HG02870 (cell line): Measurements from ENCODE around the gene PKM.
"Not testable (repeated sequence)": the region's sequence is repeated elsewhere in the genome, so short reads cannot be mapped to it uniquely, and the experiment has no call there.

Experiments
- ATAC-seq: cut with Tn5 transposase; IDR thresholded peaks from one replicate; pipeline ENCODE4 v1.9.1; 2021; ENCODE audit warnings: mild to moderate bottlenecking, moderate library complexity; ENCODE audit not compliant: unreplicated experiment

Gene PKM

DNA sequence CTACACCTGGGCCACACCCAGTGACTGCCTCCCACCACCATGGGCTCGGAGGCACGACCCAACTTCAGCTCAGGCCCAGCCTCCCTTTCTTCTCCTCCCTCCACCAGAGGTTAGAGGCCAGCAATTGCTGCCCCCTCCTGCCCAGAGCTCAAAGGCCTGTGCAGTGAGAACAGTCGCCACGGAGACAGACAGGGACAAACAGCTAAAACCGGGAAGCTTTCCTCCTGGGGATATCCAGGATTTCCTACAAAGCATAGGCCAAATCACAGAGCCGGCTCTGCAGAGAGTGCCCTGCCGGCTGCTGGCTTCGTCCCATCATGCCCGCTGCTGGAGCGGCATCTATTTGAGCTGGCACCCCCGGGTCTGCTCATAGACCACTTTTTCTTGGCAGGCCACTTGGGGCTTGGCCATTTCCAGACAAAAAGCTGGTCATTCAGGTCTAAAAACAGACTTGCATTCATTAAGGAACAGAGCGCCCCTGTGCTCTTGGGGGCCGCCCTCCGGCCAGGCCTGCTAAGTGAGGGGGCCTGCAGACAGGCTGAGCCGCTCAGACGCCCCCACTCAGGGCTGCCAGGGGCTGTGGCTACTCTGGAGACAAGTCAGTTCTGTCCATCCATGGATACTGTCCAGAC, 50.9 kb downstream of the PKM start:
- no peak for ATAC-seq

DNA sequence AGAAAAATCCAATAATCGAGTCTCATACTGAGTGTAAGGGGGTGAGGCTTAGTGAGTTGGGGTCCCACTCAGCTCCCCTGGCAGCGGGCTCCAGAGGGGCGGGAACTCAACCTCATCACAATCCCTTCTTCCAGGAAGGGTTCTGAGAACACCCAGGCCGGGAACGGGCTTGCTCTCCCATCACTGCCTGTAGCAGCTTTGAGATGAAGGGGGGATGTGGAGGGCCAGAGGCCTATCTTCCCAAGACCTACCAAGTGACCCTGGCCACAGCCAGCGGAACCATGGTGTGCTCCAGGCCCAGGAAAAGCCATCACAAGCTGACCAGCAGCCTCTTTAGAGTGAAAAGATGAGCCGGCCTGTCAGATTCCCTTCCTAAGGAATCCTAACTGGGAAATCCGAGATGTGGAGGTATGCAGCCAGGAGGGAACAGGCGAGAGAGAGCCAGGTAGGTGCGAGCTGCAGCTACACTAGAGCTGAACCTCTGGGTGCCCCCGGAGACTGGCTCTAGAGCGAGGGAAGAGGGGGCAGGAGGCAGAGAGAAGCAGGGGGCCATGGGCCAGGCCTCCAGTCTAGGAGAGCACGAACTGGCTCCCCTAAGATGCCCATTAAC, 51.9 kb downstream of the PKM start:
- ATAC-seq: no peak

DNA sequence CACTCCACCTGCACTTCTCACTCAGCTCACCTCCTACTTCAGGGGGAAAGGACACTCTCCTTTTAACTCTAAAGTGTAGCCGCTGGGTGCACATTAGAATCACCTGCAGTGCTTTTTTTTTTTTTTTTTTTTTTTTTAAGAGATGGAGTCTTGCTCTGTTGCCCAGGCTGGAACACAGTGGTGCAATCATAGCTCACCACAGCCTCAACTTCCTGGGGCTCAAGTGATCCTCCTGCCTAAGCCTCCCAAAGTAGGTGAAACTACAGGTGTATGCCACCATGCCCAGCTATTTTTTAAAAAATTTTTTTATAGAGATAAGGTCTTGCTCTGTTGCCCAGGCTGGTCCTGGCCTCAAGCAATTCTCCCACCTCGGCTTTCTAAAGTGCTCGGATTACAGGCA, 54.2 kb downstream of the PKM start:
- ATAC-seq: no peak

DNA sequence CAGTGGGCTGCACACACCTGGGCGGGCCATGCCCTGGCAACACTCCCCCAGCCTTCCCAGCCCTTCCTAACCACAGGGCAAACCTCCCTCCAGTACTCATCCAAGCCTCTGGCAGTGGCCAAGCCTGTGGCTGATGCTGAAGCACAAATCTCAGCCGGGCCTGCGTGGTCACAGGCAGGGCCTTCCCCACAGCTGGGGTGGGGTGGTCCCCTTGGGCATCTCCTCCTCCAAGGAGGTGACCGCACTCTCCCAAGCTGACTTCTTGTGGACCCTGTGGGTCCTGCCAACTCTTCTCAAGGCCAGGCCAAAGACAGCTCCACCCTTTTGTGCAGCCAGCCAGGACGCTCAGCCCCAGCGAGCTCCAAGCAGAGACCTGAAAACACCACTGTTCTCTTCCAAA, 54.8 kb downstream of the PKM start:
- no peak for ATAC-seq

DNA sequence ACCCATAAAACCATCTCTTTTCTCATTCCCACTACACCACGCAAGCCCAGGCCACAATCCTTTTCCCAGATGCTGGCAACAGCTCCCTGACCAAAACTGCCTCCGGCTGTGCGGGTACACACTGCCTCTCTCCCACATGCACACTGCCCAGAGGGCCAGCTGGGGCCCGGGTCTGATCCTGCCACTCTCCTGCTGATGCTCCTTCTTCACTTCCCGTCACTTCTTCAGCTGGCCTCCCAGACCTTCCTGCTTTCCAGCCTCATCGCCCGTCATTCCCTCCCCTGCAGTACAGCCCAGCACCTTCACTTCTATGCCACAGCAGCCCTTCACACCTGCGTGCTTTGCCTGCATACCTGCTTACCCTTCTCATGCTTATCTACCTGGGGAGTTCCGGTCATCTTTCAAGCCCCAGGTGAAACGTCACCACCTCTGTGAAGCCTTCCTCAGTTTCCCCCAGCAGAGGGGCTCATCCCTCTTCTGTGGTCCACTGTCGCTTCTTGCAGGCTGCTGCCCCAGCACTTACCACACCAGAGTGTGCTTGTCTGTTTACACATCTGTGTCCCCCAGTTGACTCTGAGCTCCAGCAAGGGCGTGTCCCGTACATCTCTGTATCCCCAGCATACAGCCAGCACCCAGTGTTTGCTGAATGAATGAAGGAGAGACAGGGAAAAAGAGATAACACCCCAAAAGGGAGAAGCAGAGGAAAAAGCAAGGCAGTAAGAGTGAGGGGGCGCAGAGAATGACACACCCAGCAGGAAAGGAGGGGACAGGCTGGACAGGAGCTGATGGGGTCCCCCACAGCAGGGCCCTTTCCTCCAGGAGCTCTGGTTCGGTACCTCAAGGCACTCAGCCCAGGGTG, 55.6 kb downstream of the PKM start:
- ATAC-seq: no peak

DNA sequence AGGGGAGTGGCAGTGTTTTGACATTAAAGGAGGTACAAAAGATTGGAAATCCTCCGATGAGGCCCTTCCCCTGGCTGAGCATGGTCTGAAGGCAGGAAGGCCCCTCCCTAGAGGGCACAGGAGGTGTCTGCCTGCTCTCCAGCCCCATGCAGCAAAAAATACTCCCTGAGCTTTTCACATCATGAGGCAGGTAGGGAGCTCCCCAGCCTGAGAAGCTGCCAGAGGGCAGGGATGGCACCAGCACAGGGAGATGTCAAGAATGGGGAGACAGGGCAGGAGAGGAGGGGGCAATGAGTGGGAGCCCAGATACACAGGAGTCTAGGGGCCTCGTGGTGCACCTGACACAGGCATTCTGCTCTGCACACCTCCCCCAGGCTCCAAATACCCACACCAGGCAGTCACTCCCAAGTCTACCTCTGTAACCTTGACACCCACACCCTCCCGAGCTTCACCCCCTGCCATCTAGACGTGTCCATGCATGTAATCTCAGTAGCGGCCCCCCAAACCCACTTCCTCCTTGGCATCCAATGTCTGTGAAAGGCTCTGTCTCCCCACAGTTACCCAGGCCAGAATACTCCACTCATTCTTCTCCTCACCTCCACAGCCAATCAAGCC, 56.3 kb downstream of the PKM start:
- ATAC-seq: no peak

DNA sequence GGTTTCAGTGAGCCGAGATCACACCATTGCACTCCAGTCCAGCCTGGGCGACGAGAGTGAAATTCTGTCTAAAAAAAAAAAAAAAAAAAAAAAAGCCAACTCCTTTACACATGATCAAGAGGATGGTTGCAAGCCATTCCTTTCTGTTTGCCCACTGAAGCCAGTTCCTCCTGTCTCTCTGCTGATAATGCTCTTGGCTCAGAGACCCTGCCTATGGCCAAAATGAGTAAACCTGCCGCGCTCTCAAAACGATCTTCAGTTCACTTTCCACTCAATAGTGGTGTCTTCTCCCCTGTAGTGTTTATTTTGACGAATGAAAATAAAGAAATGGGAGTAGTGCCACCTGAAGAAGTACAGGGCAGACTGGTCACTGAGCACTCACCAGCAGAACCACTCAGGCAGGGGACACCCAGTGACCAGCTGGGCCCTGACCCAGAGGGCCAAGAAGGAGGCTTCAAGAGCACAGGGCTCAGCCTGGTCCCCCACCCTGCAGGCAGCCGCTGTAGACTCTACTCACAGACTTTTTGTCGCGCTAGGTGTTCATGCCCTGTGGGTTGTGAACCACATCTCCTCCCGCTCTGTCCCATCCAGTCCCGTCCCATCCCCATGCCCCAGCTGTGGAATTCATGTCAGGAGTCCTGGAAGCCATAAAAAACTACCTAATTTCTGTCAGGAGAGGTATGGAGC, 57.0 kb downstream of the PKM start:
- no peak for ATAC-seq

DNA sequence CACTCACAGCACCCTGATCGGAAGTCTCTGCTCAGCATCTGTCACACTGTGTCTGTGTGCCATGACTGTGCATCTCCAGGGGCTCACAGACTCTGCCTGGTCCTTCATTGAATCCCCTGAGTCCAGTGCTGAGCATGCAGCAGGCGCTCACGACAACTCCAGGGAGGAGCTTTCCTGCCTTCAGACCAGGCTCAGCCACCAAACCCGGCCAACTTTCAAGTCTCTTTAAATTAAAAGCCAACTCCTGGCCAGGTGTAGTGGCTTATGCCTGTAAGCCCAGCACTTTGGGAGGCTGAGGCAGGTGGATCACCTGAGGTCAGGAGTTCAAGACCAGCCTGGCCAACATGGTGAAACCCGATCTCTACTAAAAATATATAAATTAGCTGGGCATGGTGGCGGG, 57.6 kb downstream of the PKM start:
- no peak for ATAC-seq

DNA sequence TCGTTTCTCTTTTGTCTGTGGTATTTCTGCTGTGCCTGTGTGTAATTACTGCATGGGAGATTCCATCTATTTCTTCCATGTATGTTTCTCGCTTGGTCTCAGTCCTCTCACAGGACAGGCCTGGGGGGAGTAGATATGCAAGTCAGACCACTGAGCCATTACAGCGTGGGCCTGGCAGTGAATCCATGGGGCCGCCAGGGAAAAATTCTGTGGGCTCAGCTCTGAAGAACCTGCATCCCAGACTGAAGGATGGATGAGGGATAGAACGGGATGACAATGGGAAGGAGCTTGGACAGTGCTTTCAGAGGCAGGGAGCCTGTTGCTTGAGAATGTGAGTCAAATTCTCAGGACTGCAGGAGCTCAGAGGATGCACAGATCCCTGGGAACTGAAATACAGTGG, 58.2 kb downstream of the PKM start:
- no peak for ATAC-seq

DNA sequence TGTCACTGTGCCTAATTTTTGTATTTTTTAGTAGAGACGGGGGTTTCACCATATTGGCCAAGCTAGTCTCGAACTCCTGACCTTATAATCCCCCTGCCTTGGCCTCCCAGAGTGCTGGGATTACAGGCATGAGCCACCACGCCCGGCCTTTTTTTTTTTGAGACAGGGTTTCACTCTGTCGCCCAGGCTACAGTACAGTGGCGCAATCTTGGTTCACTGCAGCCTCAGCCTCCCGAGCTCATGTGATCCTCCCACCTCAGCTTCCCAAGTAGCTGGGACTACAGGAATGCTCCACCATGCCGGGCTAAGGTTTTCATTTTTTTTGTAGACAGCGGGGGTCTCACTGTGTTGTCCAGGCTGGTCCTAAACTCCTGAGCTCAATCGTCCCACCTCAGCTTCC, 59.0 kb downstream of the PKM start:
- not testable (repeated sequence) for ATAC-seq

DNA sequence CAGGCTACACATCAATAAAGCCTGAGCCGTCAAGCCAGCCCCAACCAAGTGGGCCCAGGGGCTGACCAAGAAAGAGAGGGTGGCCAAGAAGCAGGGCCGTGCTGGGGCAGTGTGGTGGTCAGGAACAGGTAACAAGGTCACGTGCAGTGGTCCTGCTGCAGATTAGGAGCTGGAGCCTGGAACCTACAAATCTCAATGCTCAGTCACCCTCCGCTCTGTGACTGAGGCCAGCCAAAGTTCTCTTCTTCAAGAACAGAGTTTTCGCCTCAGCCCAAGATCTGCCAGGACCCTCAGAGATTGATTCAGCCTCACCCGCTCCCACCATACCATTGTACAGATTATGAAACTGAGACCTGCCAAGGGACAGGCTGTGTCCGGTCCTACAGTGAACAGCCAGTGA, 60.3 kb downstream of the PKM start:
- ATAC-seq: no peak

DNA sequence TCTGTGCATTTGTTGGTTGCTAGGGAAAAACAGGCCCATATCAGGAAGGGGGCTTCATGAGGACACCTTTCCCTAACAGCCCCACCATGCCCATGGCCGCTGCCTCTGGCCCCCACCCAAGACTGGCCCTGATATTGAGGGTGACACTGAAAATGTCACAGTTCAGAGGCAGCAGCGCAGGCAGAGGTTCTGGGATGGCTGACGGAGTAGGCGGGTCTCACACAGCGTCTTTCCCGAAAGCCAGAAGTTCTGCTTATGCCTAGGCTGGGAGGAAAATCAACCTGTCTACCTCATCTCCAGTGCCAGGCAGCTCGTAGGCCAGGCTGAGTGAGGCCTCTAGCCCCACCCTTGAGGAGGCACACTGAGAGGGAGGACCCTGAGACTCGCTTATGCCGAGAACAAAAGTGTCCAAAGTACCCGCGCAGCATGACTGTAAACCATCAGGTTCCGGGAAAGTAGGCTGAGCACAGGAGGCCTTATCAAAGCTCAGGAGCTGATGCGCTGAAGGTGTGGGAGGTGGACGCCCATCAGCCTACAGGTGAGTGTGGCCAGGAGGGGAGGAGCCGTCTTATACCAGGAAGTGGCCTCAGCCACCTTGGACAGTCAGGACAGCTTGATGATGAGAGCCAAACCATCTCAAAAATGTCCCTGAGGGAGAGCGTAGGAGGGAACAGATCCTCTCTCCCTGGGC, 60.9 kb downstream of the PKM start:
- no peak for ATAC-seq

DNA sequence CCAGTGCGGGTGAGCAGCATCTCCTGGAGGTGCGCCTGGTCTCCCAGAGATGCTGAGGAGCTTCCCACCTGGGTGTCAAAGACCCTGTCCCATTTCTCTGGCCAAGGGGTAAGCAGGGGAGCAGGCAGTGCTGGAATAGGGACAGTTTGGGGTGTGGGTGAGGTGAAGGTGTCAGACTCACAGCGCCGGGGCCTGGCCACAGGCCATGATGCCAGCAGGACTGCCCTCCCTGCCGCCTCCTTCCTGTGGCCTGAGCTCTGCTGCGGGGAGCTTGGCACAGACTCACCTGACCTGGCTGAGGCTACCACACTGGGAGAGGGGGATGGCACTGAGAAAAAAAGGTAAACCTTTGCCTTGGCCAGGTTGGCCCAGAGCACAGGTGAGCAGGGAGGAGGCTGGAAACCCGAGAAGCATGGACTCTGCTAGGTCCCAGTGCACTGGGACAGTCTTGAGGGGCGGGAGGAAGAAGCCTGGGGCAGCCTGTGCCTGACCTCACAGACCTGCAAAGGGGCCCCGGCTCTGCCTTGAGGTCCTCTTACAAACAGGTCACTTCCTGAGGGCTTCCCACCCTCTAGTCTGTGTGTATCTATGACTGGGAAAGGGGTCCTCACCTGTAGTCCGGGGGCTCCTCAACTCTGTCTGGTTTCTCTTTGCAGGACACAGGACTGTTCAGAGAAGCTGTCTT, 61.6 kb downstream of the PKM start:
- no peak for ATAC-seq

DNA sequence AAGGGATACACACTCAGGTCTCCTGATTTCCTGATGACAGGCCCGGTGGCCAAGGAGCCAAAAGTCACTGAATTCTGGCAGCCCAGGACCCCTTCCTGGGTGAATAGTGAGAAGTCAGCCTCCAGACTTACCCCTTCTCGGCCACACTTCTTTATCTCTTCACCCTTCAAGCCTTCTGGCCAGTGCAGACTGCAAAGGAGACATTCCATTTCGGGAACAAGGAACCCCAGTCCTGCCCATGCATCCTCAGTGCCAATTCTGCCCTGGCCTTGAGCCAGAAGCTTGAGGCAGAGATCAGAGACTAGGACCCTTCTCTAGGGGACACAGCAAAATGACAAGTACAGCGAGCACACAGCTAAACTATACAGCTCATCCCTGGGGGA, 62.2 kb downstream of the PKM start:
- ATAC-seq: no peak

DNA sequence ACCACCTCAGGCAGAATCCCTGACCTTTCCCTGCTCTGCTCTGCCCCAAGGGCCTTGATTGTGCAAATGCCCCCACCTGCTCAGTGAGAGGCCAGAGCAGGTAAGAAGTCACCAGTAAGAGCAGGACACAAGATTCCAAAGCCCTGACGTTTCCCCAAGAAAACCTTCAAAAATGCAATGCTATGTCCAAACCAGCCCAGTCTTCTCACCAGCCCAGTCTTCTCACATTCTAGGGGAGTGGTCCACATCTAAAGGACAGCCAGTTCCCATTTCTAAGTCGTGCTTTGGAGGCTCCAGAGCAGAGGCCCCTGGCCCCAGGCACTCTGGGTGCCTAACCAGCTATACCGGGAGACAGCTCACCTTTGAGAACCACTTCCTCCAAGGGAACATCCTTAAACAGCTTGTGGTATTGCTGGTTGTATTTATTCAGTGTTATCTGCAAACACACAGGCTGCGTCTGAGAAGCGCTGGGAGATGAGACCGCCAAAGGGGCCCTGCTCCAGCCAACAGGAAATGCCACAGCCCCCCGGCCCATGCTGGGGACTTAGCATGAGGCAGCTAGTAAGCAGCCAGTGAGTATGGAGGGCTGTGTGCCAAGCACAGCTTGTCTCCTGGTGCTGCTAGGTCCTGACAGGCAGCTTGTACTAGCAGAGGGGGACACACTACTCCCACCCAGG, 62.7 kb downstream of the PKM start:
- ATAC-seq: no peak

DNA sequence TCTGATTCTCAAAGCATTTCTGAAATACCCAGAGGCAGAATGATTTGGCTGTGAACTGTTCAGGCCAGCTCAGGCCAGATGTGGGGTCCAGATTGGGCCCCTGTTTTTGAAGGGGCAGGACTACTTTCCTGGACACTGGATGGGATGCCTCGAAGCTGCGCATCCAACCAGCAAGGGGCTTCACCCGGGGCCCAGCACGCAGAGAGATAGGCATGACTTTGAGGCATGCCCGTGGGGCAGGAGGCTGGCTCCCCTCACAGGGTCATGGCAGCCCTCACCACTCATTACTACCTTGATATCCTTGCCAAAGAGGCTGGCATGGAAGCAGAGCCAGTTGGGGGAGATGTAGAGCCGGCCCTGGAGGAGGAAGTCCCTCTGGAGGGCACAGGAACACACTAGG, 63.5 kb downstream of the PKM start:
- no peak for ATAC-seq

DNA sequence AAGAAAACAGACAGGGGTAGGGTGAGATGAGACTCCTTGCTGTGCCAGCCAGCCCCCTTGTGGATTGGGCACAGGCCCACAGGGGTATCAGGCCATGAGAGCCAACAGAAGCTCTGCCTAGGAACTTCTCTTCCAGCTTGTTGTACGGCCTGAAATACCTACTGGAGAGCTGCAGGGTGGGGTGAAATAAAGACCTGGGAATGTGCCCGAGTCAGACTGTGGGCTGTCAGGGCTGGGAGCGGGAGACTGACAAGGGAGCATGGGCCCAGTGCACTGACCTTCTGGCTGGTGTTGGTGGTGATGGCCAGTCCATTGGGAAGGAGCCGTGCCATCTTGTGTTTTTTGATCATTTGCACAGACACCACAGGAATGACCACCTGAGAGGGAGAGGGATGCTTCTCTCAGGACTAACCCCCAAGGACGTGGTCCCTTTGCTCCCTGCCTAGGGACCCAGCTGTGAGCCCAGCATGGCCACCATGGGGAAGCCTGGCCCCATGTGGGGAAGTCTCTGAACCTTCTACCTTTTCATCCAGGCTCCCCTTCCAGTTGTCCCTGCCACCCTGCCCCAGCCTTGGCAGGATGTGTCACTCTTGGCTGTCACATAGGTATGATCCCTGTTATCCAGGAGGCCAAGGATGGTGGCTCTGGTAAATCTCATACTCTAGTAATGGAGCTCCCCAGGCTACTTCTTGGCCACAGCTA, 64.1 kb downstream of the PKM start:
- ATAC-seq: no peak

DNA sequence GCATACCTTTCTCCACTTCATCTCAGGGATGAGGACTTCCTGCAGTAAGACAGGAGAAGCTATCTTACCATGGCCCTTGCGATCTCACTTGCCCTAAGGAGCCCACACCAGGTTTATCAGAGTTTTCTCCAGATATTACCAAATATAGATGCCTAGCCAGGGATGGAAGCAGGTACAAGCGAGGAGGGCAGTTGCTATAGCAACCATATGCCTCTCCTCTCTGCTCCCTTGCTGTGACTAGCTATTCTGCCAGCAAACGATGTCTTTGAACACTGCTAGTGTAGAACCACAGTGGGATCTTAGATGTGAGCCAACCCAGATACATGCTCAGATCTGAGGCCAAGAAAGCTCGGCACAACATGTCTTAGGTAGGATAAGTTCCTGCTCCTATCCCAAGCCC, 67.3 kb downstream of the PKM start:
- ATAC-seq: no peak

DNA sequence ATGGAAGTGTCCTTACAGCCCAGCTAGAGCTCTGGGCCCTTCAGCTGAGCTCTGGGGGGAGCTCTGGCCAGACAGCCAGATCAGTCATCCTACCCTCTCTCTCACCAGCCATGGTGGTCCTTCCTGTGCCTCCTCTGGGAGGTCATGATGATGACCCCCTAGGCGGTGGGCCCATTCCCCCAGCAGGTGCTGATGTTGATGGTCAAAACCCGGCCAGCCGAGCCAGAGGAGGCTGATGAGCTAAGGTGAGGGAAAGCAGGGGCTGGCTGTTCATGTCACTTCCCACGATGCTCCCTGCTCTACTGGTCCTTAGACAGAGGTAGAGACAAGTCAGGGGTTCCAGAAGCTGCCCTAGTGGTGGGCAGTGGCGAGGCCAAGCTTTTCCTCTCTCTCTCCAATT, 68.4 kb downstream of the PKM start:
- ATAC-seq: no peak
